ENCODE measurements around the gene RNASET2. TPM values are rescaled to one million over a fixed set of nuclear protein-coding genes. Genes with fewer than 3 reads are reported as not detected.
A peak's percentile ranks its signal among the peaks of the same experiment; 100 is the strongest.
"Not testable (repeated sequence)": the region's sequence is repeated elsewhere in the genome, so short reads cannot be mapped to it uniquely, and the experiment has no call there.

RNASET2 gene
- total RNA-seq, 1 donor from 2014 or later: 13.0 TPM

DNA sequence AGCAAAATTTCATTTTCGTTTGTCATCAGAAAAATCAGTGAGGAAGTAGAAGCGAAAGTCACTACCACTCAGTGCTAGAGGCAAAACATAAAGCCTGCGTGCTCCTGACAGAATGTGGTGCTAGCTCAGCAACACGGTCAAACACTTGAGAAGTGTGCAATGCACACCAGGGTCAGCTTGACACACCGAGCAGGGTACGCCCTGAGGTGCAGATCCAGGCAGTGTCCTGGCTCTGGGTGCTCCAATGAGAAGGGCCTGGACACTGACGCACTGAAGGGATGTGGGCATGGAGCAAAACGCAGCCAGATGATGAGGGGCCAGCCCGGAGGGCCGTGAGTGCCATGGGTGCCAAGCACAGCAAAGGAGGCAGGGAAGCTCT is 5.9 kb downstream of the RNASET2 start:
- DNase-seq (no peak), ATAC-seq (peak; percentile 54)
- intact Hi-C loops (cut with micrococcal nuclease): no loop called here

DNA sequence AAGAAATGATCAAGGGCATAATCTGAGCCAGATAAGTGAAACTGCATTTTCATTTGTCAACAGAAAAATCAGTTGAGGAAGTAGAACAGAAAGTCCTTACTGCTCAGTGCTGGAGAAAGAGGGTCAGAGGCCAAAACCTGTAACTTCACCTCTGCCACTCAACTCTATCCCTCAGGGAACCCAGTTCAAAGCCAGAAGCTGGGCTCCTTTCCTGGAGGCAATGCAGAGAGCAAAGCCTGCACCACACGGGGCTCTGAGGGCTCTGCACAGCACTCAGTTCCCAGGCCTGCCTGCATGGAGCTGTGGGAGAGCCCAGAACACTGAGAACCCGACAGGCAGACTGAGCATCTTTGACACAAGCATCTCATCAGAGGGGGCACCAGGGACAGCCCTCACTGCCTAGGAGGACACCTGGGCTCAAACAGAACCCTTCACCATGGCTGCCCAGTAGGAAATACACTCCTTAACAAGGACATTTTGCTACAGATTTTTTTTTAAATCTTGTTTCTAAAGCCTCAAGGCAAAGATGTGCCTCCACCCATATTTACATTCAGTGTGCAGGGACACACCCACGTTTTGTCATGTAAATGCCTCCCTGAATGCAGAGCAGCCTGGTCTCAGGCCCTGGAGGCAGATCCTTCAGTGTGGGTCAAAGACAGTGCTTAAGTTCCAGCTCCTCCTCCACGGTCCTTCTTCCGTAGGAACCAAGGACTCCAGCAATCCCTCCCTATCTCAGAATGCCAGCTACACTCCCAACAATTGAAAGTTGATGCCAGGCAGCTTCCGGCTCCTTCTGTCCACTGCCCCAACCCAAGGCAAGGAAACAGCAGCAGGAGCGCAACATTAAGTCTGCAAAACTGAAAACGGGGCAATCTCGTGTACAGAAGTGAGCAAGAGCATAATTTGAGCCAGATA is 6.6 kb downstream of the RNASET2 start:
- intact Hi-C loops (cut with micrococcal nuclease): no loop called here
- peak; percentile 56 for ATAC-seq
- no peak for DNase-seq

DNA sequence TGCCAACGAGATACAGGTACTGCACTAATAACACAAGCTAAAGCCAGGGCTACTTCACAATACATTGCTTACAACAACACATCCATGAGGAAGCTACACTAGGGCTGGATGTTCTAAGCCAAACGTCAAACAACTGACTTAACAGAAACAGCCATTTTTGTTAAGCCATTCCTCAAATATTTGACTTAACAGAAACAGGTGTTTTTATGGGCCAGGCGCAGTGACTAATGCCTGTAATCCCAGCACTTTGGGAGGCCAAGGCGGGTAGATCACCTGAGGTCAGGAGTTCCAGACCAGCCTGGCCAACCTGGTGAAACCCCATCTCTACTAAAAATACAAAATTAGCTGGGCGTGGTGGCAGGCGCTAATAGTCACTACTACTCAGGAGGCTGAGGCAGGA is 7.6 kb downstream of the RNASET2 start:
- intact Hi-C loops (cut with micrococcal nuclease); ATAC-seq; DNase-seq: not testable (repeated sequence)

- DNase-seq (no peak), ATAC-seq (no peak)
- intact Hi-C loops (cut with micrococcal nuclease): no loop called here
Observed at GRCh38 chr6:166947251-166947650, 9.1 kb downstream of the RNASET2 start.

- DNase-seq (no peak), ATAC-seq (no peak)
- intact Hi-C loops (cut with micrococcal nuclease): no loop called here
Observed at GRCh38 chr6:166946125-166946524, 10.2 kb downstream of the RNASET2 start.

DNA sequence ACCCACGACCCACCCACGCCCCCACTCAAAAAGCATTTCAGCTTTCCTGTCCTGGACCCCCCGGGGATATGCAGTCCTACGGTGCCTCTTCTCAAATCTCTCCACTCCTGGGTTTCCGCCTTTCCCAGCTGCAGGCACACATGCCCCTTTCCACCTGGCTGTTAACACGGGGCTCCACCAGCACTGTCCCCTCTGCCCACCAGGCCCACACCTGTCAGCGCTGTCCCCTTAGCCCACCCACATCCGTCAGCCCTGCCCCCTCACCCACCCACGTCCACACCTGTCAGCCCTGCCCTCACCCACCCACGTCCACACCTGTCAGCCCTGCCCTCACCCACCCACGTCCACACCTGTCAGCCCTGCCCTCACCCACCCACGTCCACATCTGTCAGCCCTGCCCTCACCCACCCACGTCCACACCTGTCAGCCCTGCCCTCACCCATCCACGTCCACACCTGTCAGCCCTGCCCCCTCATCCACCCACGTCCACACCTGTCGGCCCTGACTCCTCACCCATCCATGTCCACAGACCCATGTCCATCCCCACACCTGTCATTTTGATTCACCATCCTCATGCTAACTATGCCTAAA is 11.6 kb downstream of the RNASET2 start:
- ATAC-seq: no peak
- intact Hi-C loops (cut with micrococcal nuclease): no loop called here

DNA sequence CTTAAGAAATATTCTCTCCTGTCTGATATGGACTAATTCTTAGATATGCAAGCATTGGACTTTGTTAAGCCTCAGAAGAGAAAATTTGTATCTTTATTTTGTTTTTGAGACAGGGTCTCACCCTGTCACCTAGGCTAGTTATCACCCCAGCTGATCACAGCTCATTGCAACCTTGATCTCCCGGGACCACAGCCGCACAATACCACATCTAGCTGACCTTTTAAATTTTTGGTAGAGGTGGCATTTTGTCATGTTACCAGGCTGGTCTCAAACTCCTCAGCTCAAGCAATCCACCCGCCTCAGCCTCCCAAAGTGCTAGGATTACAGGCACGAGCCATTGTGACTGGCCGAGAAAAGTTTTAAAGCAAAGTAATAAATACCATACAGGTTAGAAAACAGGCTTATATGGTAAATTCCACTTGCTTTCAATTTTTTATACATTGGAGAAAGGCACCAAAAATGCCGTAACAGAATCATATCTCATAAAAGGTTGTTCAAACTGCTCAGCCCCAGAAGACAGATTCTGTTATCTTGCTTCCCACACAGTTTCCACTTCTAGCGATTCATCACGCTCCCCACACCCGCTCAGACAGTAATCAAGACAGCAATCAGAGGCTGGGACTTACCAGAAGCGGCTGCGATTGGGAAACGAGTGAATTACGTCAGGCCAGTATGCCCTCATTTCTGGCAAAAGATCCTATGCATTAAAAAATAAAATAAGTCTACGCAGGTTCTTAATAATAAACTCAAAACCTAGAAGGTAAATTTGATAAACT is 13.8 kb downstream of the RNASET2 start:
- intact Hi-C loops (cut with micrococcal nuclease): no loop called here

More for the DNA sequence above, 11.6 kb downstream of the RNASET2 start:
- no peak for DNase-seq

DNA sequence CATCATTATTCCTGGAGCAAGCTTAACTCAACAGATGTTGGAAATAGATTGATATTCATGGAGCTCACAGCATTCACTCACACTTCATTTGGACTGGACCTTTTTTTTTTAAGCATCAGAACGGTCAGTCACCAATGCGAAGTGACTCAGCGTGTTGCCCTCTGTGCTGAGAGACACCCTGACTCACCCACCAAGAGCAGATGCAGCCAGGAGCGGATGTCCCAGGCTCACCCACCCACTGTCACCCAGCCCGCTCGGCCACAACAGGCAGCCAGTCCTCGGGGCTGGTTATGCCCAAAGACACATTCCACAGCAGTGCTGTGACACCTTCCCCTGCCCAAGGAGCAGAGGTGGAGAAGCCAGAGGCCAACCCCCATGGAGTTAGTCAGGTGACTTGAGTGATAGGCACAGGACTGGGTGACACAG is 15.7 kb downstream of the RNASET2 start:
- no peak for ATAC-seq
- no peak for DNase-seq
- intact Hi-C loops (cut with micrococcal nuclease): no loop called here

More for the DNA sequence above, 13.8 kb downstream of the RNASET2 start:
- ATAC-seq (no peak), DNase-seq (no peak)

DNA sequence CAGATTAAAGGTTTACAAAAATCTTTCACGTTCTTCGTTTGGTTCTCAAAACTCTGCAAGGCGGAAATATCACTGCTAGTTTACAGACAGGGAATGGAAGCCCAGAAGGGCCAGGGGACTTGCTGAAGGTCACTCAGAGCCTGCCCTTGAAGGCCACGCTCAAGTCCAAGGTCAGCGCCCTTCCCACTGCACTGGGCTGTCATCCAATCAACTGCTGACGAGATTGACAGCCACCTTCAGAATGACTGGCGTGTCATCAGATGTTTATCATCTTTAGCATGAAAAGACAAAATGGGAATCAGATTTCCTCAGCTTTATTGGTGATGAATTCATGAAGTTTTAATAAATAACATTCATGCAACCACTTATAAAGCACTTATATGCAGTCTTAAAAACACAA is 16.5 kb downstream of the RNASET2 start:
- intact Hi-C loops (cut with micrococcal nuclease): no loop called here
- no peak for DNase-seq

DNA sequence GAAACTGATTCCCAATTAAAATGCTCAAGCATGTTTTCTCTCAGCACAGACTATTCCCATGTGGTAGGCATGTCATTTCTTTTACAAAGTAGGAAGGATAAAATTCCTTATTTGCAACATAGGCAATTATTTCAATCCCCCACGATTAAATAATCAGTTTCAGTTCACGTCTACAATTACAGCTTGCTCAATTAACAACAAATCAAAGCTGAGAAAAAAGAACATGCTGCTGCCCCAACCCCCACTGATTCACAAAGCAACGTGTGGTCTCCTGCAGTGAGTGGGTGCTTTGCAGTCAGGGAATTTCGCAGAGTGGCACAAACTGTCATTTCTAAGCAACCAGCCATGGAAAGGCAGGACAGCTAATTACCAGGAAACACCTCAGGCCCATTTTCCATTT is 17.0 kb downstream of the RNASET2 start:
- intact Hi-C loops (cut with micrococcal nuclease): no loop called here
- no peak for DNase-seq
- ATAC-seq: no peak

More for the DNA sequence above, 16.5 kb downstream of the RNASET2 start:
- no peak for ATAC-seq

GRCh38 chr6:166938704-166939103 is 17.6 kb downstream of the RNASET2 start:
- DNase-seq: no peak
- intact Hi-C loops (cut with micrococcal nuclease): no loop called here
- ATAC-seq: no peak

- DNase-seq (no peak), ATAC-seq (no peak)
- intact Hi-C loops (cut with micrococcal nuclease): no loop called here
Observed at GRCh38 chr6:166938150-166938549, 18.2 kb downstream of the RNASET2 start.

- no peak for ATAC-seq
- intact Hi-C loops (cut with micrococcal nuclease): no loop called here
- no peak for DNase-seq
Observed at GRCh38 chr6:166937746-166938145, 18.6 kb downstream of the RNASET2 start.

- intact Hi-C loops (cut with micrococcal nuclease): no loop called here
- no peak for ATAC-seq
- DNase-seq: peak; percentile 48
Observed at GRCh38 chr6:166936079-166936787, 20.1 kb downstream of the RNASET2 start.

GRCh38 chr6:166935353-166935752 is 21.0 kb downstream of the RNASET2 start:
- DNase-seq: no peak
- intact Hi-C loops (cut with micrococcal nuclease): no loop called here
- no peak for ATAC-seq

GRCh38 chr6:166934174-166934573 is 22.2 kb downstream of the RNASET2 start:
- intact Hi-C loops (cut with micrococcal nuclease): no loop called here
- DNase-seq (no peak), ATAC-seq (no peak)

DNA sequence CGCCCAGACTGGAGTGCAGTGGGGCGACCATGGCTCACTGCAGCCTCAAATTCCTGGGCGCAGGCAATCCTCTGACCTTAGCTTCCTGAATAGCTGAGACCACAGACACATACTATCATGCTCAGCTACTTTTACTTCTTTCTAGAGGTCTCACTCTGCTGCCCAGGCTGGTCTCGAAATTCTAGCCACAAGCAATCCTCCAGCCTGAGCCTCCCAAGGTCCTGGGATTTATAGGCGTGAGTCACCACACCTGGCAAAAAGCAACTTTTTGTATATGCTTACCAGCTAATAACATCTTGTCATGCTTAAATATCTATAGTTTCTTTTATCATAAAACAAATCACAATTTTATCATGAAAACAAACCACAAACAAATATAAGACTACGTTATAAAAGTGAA is 23.0 kb downstream of the RNASET2 start:
- ATAC-seq (no peak), DNase-seq (no peak)
- intact Hi-C loops (cut with micrococcal nuclease): no loop called here

DNA sequence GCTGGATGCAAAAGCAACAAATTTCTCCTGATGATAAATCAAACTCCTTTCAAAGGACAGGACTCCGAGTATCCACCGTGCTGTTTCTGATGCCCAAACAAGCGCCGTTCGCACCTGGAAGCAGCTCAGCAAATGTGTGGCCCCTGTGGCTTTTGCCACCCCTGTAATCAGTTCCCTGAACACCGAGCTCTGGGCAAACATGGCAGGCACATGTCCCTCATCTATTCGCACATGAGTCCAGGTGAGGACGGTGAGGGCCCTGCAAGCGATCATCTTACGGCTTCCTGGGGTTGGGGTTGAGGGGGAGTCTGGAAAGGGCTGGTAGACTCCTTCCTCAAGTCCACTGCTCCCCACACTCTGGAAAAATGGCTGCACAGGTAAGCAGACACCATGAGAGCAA is 23.7 kb downstream of the RNASET2 start:
- intact Hi-C loops (cut with micrococcal nuclease): no loop called here
- no peak for DNase-seq
- no peak for ATAC-seq

GRCh38 chr6:166932116-166932515 is 24.2 kb downstream of the RNASET2 start:
- DNase-seq: no peak
- intact Hi-C loops (cut with micrococcal nuclease): no loop called here
- ATAC-seq: no peak

Data from left ventricle myocardium superior (tissue), 1 donor.